Endothelial cell of umbilical vein (primary cell): ENCODE measurements around the gene JAKMIP1.

ENCODE experiments used
- CTCF ChIP-seq, 2 donors: IDR thresholded peaks; 1 replicate in 1 of 2; 2 replicates in 1 of 2; pipeline ENCODE4 v1.5.1; 2011; ENCODE audit warnings: low read length in 2 of 2, mild to moderate bottlenecking in 2 of 2, moderate library complexity in 2 of 2, control low read depth in 1 of 2, inconsistent platforms in 1 of 2, low read depth in 1 of 2; ENCODE audit not compliant: insufficient read depth in 1 of 2; ENCODE audit errors: extremely low read depth in 1 of 2
- MYC ChIP-seq: IDR thresholded peaks from one replicate; pipeline ENCODE4 v1.6.1; 2011; ENCODE audit warnings: mild to moderate bottlenecking, low read depth, low read length
- POLR2A ChIP-seq: IDR thresholded peaks from 2 replicates; pipeline ENCODE4 v1.6.1; 2012; ENCODE audit warnings: low read depth, mild to moderate bottlenecking, control low read depth, low read length
- POLR2AphosphoS5 ChIP-seq: IDR thresholded peaks from 2 replicates; pipeline ENCODE4 v1.6.1; 2012; ENCODE audit warnings: low read depth, mild to moderate bottlenecking, control low read depth, low read length, moderate library complexity; ENCODE audit not compliant: insufficient read depth

- TF ChIP-seq CTCF (IDR thresholded peaks at IDR 0.05; ENCODE audit: extremely low read depth in 1 of 2, insufficient read depth in 1 of 2, low read depth in 1 of 2, low read length in 2 of 2) (no peak), POLR2AphosphoS5 (no peak), POLR2A (no peak), MYC (no peak)
Observed at GRCh38 chr4:6059375-6059805, 141.0 kb downstream of the JAKMIP1 start.
